GM12892 (cell line): ENCODE results near the gene ZNF511.

Experiments used
- DNase-seq: peaks from one replicate; pipeline ENCODE4 v3.0.0; 2011; ENCODE audit not compliant: insufficient read length
- FAIRE-seq: peaks from 2 replicates; lab custom pipeline; 2011; peaks lifted over from hg19 to GRCh38; lab: Jason Lieb, UNC
- POLR2A ChIP-seq: IDR thresholded peaks from 2 replicates; pipeline ENCODE4 v1.6.1; 2011; ENCODE audit warnings: low read depth, low read length, control low read depth
- TAF1 ChIP-seq: IDR thresholded peaks from 2 replicates; pipeline ENCODE4 v1.6.1; 2011; ENCODE audit warnings: low read depth, mild to moderate bottlenecking, control low read depth, low read length, borderline replicate concordance

Gene ZNF511

DNA sequence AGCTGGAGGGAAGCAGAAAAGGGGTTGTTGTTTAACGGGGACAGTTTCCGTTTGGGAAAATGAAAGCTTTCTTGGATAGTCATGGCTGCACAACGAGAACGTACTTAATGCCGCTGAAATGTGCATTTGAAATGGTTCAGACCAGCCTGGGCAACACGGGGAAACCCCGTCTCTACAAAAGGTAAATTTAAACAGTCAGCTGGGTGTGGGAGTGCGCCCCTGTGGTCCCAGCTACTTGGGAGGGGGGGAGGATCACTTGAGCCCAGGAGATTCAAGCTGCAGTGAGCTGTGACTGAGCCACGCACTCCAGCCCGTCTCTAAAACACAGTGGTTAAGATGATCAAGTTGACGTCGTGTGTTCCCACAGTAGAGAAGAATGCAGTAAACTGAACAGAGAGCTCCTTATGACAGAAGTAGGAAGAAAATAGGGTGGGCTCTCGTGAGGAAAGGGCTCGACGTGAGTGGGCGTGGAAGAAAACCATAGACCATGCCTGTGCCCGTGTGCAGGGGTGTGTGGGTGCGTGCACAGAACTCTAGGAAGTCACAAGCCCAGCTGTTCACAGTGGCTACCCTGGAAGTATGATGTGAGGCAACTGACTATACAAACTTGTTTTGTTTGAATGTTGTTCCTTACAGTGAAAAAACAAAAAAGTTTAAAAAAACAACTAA is 53.2 kb downstream of the ZNF511 start:
- TF ChIP-seq TAF1 (no peak), POLR2A (no peak; the same call in 1 of the 2 replicates)
- FAIRE-seq (no peak), DNase-seq (no peak)
